GM19239 (cell line): ENCODE results near the gene CORO2A.
"Not testable (repeated sequence)": the region's sequence is repeated elsewhere in the genome, so short reads cannot be mapped to it uniquely, and the experiment has no call there.

ENCODE experiments used
- DNase-seq: peaks from one replicate; pipeline ENCODE4 v3.0.0; 2011; ENCODE audit warnings: low spot score; ENCODE audit not compliant: insufficient read length
- FAIRE-seq: peaks from 2 replicates; lab custom pipeline; 2011; peaks lifted over from hg19 to GRCh38; lab: Jason Lieb, UNC

CORO2A gene

GRCh38 chr9:98147582-98147981, 44.9 kb downstream of the CORO2A start:
- FAIRE-seq (no peak), DNase-seq (no peak)

GRCh38 chr9:98146101-98146991, 46.1 kb downstream of the CORO2A start:
- no peak for DNase-seq
- no peak for FAIRE-seq

GRCh38 chr9:98144631-98145030, 47.8 kb downstream of the CORO2A start:
- FAIRE-seq, result no peak
- DNase-seq, result no peak

- DNase-seq (no peak), FAIRE-seq (no peak)
Measured at GRCh38 chr9:98144076-98144475, 48.4 kb downstream of the CORO2A start.

- no peak for DNase-seq
- FAIRE-seq, result no peak
Measured at GRCh38 chr9:98142925-98143481, 49.4 kb downstream of the CORO2A start.

GRCh38 chr9:98142182-98142907, 50.1 kb downstream of the CORO2A start:
- FAIRE-seq (no peak), DNase-seq (no peak)

GRCh38 chr9:98140503-98140902, 51.9 kb downstream of the CORO2A start:
- DNase-seq, result no peak
- FAIRE-seq, result no peak

- DNase-seq, result no peak
- no peak for FAIRE-seq
Measured at GRCh38 chr9:98136489-98136888, 55.9 kb downstream of the CORO2A start.

GRCh38 chr9:98135938-98136337, 56.5 kb downstream of the CORO2A start:
- FAIRE-seq (no peak), DNase-seq (no peak)

DNA sequence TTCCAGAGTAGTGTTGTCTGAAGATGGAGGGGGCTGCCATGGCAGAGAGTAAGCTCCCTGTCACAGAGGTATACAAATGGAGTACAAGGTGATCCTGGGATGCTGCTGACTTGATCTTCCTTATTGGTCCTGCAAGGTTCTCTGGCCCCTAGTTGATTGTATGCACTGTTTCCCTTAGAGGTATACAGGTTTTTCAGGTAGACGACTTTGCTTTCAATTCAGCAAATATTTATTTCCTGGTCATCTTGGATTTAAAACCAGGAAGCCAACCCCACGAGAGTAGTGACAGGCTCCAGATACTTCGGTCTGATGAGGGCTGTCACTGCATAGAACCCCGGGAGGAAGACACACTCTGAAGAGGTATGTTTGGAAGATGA, 56.9 kb downstream of the CORO2A start:
- no peak for DNase-seq
- FAIRE-seq, result no peak

DNA sequence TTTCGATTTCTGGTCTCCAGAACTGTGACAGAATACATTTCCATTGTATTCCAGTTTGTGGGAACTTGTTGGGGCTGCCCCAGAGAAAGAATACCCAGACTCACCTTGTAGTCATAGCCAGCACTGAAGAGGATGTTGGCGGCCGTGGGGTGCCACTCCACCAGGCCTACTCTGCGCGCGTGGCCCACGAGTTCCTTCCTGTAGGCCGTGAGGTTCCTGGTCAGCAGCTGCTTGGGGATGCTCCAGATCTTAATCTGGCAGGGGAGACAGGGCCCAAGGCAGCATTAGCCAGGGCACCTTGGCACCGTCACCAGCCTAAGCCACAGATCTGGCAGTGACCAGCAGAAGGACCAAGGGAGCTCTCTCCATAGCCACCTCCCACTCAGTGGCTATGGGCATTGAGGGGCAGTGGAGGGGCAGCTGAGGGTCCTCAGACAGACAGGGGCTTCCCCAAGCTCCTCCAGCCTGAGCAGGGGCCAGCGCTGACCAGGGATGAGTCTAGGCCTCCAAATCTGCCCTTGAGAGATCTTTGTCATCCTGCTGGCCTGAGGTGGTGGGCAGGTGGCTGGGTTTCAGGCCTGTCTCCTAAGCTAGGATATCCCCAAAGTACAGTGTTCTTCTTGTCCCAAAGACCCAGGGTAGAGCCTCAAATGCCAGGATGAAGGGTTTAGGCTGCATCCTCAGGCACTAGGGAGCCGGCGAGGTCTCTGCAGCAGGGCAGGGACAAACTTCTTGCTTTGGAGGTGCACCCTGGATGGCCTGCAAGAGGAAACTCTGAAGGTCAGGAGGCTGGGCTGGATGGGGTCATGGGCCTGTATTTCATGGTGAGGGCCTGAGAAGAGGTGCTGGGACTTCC, 57.5 kb downstream of the CORO2A start:
- FAIRE-seq (no peak), DNase-seq (no peak)

GRCh38 chr9:98132806-98133631, 59.4 kb downstream of the CORO2A start:
- FAIRE-seq, result no peak
- DNase-seq, result no peak

- no peak for FAIRE-seq
Measured at GRCh38 chr9:98132158-98132557, 60.3 kb downstream of the CORO2A start.

GRCh38 chr9:98130576-98131228, 61.7 kb downstream of the CORO2A start:
- FAIRE-seq (no peak), DNase-seq (no peak)

More at GRCh38 chr9:98132158-98132557, 60.3 kb downstream of the CORO2A start:
- no peak for DNase-seq

DNA sequence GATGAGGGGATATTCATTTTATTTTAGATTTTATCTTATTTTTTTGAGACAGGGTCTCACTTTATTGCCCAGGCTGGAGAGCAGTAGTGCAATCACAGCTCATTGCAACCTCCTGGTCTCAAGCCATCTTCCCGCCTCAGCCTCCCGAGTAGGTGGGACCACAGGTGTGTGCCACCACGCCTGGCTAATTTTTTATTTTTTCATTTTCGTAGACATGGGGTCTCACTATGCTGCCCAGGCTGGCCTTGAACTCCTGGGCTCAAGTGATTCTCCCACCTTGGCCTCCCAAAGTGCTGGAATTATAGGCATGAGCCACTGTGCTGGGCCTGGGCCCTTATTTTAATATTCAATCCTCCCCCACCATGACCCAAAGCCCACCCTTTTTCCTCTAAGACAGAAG, 62.4 kb downstream of the CORO2A start:
- DNase-seq, FAIRE-seq: not testable (repeated sequence)

GRCh38 chr9:98129451-98129881, 63.0 kb downstream of the CORO2A start:
- peak; percentile 50 for DNase-seq
- peak; percentile 74 for FAIRE-seq

GRCh38 chr9:98128316-98128715, 64.1 kb downstream of the CORO2A start:
- FAIRE-seq (no peak), DNase-seq (no peak)

- no peak for FAIRE-seq
Measured at GRCh38 chr9:98127226-98127625, 65.2 kb downstream of the CORO2A start.

More at GRCh38 chr9:98127226-98127625, 65.2 kb downstream of the CORO2A start:
- DNase-seq, result no peak
